NCI-H1694 (cell line): ENCODE data around the gene BBLN.

Experiments
- DNase-seq: peaks from one replicate; lab custom pipeline; 2025; lab: John Stamatoyannopoulos, UW

BBLN gene

GRCh38 chr9:128191406-128192046 is 31.5 kb downstream of the BBLN start, which contains the start of gene CIZ1:
Gene CIZ1 (minus strand): TSS chr9:128191572. CDS start chr9:128190857, 715 bp downstream.
- no peak for DNase-seq

GRCh38 chr9:128192601-128193371 is 32.7 kb downstream of the BBLN start:
- no peak for DNase-seq

- no peak for DNase-seq
Measured at GRCh38 chr9:128193469-128194096, 33.5 kb downstream of the BBLN start.

- peak; percentile 15 for DNase-seq
Measured at GRCh38 chr9:128201441-128202369, 41.6 kb downstream of the BBLN start.

- no peak for DNase-seq
Measured at GRCh38 chr9:128202648-128203023, 42.6 kb downstream of the BBLN start.

GRCh38 chr9:128203024-128203706 is 43.1 kb downstream of the BBLN start, which contains the start of gene DNM1:
Gene DNM1 (plus strand): TSS chr9:128203379. CDS start chr9:128203471, 92 bp downstream.
- no peak for DNase-seq

- DNase-seq: no peak
Measured at GRCh38 chr9:128203707-128204551, 43.9 kb downstream of the BBLN start.

GRCh38 chr9:128204858-128205257 is 44.8 kb downstream of the BBLN start:
- DNase-seq: no peak

GRCh38 chr9:128205296-128205944 is 45.4 kb downstream of the BBLN start:
- DNase-seq: no peak

GRCh38 chr9:128206484-128206883 is 46.4 kb downstream of the BBLN start:
- no peak for DNase-seq

- DNase-seq: no peak
Measured at GRCh38 chr9:128206916-128207910, 47.1 kb downstream of the BBLN start.

GRCh38 chr9:128208386-128208785 is 48.3 kb downstream of the BBLN start:
- DNase-seq: no peak

- DNase-seq: peak; percentile 19
Measured at GRCh38 chr9:128208946-128209669, 49.0 kb downstream of the BBLN start.

- no peak for DNase-seq
Measured at GRCh38 chr9:128211186-128211980, 51.3 kb downstream of the BBLN start.

- DNase-seq: no peak
Measured at GRCh38 chr9:128211981-128212281, 51.9 kb downstream of the BBLN start.
